ENCODE data around the gene FAM171A1.

GRCh38 chr10:15360566-15360965 lies 10.5 kb downstream of the FAM171A1 start:
- TF ChIP-seq CTCF (IDR thresholded peaks at IDR 0.05) (no peak), POLR2A (IDR thresholded peaks at IDR 0.05) (no peak)

Data from prostate gland (tissue), 2 donors.